Astrocyte (in vitro differentiated cells and primary cell): ENCODE measurements around the gene NPIPA7.
"Not testable (repeated sequence)": the region's sequence is repeated elsewhere in the genome, so short reads cannot be mapped to it uniquely, and the experiment has no call there.

Experiments
- EZH2 ChIP-seq: IDR thresholded peaks from 2 replicates; pipeline ENCODE4 v1.6.1; 2012; ENCODE audit warnings: mild to moderate bottlenecking, low read length, inconsistent platforms; ENCODE audit not compliant: insufficient read depth
- TF ChIP-seq, protein P1 (sequence below): IDR thresholded peaks from 2 replicates; pipeline ENCODE4 v1.5.1; 2011; ENCODE audit warnings: low read depth, mild to moderate bottlenecking, inconsistent platforms, low read length, moderate library complexity; ENCODE audit not compliant: insufficient read depth

GRCh38 chr16:16399685-16400084 is 20.7 kb downstream of the NPIPA7 start:
- not testable (repeated sequence) for TF ChIP-seq EZH2
- TF ChIP-seq, protein P1, sequence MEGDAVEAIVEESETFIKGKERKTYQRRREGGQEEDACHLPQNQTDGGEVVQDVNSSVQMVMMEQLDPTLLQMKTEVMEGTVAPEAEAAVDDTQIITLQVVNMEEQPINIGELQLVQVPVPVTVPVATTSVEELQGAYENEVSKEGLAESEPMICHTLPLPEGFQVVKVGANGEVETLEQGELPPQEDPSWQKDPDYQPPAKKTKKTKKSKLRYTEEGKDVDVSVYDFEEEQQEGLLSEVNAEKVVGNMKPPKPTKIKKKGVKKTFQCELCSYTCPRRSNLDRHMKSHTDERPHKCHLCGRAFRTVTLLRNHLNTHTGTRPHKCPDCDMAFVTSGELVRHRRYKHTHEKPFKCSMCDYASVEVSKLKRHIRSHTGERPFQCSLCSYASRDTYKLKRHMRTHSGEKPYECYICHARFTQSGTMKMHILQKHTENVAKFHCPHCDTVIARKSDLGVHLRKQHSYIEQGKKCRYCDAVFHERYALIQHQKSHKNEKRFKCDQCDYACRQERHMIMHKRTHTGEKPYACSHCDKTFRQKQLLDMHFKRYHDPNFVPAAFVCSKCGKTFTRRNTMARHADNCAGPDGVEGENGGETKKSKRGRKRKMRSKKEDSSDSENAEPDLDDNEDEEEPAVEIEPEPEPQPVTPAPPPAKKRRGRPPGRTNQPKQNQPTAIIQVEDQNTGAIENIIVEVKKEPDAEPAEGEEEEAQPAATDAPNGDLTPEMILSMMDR, result not testable (repeated sequence)
